HL-60 (cell line): Measurements from ENCODE around the gene RNF138.
"Not testable (repeated sequence)": the region's sequence is repeated elsewhere in the genome, so short reads cannot be mapped to it uniquely, and the experiment has no call there.

Source experiments
- CTCF ChIP-seq: IDR thresholded peaks from one replicate; pipeline ENCODE4 v1.5.1; 2011; ENCODE audit warnings: low read length, control low read depth, inconsistent platforms; ENCODE audit not compliant: insufficient read depth
- GABPA ChIP-seq: IDR thresholded peaks from 2 replicates; pipeline ENCODE4 v1.6.1; 2012; ENCODE audit warnings: low read depth
- SPI1 ChIP-seq: IDR thresholded peaks from 2 replicates; pipeline ENCODE4 v1.6.1; 2012; ENCODE audit warnings: low read depth, mild to moderate bottlenecking, borderline replicate concordance
- TF ChIP-seq, protein P1 (sequence below): IDR thresholded peaks from 2 replicates; pipeline ENCODE4 v1.6.1; 2012; ENCODE audit warnings: low read depth; ENCODE audit not compliant: insufficient replicate concordance

DNA sequence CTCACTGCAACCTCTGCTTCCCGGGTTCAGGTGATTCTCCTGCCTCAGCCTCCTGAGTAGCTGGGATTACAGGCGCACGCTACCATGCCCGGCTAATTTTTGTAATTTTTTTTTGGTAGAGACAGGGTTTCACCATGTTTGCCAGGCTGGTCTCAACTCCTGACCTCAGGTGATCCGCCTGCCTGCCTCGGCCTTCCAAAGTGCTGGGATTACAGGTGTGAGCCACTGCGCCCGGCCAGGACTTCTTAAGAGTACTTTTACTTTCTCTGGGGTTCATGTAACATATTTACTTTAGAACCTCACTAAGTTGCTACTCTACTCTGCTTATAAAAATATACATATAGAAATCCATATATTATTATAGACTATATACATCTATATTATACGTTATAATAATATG lies 67.0 kb downstream of the RNF138 start:
- not testable (repeated sequence) for TF ChIP-seq CTCF, GABPA, SPI1
- TF ChIP-seq, protein P1, sequence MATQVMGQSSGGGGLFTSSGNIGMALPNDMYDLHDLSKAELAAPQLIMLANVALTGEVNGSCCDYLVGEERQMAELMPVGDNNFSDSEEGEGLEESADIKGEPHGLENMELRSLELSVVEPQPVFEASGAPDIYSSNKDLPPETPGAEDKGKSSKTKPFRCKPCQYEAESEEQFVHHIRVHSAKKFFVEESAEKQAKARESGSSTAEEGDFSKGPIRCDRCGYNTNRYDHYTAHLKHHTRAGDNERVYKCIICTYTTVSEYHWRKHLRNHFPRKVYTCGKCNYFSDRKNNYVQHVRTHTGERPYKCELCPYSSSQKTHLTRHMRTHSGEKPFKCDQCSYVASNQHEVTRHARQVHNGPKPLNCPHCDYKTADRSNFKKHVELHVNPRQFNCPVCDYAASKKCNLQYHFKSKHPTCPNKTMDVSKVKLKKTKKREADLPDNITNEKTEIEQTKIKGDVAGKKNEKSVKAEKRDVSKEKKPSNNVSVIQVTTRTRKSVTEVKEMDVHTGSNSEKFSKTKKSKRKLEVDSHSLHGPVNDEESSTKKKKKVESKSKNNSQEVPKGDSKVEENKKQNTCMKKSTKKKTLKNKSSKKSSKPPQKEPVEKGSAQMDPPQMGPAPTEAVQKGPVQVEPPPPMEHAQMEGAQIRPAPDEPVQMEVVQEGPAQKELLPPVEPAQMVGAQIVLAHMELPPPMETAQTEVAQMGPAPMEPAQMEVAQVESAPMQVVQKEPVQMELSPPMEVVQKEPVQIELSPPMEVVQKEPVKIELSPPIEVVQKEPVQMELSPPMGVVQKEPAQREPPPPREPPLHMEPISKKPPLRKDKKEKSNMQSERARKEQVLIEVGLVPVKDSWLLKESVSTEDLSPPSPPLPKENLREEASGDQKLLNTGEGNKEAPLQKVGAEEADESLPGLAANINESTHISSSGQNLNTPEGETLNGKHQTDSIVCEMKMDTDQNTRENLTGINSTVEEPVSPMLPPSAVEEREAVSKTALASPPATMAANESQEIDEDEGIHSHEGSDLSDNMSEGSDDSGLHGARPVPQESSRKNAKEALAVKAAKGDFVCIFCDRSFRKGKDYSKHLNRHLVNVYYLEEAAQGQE = not testable (repeated sequence)
